Activated naive CD4-positive, alpha-beta T cell treated with Interleukin-2 at 50 U/mL for 16 hours (primary cell): ENCODE results near the gene MSANTD4.
"Not testable (repeated sequence)": the region's sequence is repeated elsewhere in the genome, so short reads cannot be mapped to it uniquely, and the experiment has no call there.

Experiments used
- DNase-seq: peaks from one replicate; pipeline ENCODE4 v3.0.0-alpha.2; 2020

Gene MSANTD4

DNA sequence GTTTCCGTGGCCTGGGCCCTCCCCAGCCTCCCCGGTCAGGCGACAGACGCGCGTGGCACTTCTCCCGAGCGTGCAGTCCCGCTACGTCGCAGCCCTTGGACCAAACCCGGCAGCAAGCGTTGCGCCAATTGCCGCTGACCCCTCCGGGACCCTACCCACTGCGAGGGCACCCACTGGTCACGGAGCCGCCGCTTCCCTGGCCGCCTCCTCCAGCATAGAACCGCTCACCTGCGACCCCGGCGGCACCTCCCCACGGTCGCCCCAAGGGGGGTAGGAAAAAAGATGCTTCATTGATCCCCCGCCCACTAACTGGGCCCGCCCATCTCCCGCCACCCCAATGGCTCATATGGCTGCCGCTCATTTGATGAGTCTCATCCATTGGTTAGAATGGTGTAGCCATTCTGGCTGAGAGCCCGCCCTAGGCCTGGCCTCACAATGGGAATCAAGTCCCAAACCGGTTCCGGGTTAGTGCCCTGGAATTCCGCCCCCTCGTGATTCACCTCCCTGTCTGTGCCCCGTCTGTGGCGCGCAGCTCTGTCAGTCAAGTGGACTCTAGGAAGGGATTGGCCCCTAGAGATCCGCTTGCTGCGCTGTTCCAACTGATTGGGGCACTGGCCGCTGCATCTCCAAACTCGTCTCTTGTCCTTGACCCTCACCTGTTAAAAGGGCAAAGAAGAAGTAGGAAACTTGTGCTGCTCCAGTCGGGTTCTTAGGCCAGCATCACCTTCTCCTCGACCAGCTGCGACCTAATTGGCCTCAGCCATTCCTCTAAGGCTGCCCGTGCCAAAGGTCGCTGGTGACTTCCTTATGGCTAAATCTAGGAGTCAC, at the start of gene MSANTD4:
Gene MSANTD4 (minus strand): TSS at position 274 of the 828 bp plus-strand sequence. CDS start 11,323 bp downstream, outside the sequence.
- peak; percentile 98 for DNase-seq

DNA sequence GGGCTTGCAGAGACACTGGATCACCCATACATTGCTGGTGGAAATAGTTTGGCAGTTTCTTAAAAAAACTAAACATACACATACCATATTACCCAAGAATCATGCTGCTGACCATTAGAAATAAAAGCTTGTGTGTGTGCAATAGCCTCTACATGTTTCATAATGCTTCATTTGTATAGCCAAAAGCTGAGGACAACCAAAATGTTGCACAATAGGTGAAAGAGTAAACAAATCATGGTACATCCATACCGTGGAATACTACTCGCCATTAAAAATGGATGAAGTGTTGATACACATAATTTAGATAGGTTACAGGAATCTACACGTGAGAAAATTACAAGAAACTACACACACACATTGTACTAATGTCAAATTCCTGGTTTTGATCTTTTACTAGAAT, 48.6 kb upstream of the MSANTD4 start:
- DNase-seq, result no peak

DNA sequence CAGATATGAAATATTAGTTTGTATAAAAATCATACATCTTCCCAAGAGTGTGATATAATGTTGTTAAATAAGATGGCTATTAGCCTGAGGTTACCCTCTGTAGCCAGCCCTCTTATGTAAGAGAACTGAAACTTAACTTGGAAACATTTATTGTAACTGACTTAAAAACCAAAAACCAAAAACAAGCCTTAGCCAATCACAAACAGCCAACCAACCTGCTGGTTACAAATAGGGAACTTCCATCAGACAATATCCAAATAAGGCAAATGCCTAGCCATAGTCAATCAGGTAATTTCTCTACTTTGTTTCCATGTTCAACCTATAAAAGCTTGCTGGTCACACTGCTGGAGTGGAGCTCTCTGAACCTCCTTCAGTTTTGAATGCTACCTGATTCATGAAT, 41.0 kb upstream of the MSANTD4 start:
- no peak for DNase-seq

DNA sequence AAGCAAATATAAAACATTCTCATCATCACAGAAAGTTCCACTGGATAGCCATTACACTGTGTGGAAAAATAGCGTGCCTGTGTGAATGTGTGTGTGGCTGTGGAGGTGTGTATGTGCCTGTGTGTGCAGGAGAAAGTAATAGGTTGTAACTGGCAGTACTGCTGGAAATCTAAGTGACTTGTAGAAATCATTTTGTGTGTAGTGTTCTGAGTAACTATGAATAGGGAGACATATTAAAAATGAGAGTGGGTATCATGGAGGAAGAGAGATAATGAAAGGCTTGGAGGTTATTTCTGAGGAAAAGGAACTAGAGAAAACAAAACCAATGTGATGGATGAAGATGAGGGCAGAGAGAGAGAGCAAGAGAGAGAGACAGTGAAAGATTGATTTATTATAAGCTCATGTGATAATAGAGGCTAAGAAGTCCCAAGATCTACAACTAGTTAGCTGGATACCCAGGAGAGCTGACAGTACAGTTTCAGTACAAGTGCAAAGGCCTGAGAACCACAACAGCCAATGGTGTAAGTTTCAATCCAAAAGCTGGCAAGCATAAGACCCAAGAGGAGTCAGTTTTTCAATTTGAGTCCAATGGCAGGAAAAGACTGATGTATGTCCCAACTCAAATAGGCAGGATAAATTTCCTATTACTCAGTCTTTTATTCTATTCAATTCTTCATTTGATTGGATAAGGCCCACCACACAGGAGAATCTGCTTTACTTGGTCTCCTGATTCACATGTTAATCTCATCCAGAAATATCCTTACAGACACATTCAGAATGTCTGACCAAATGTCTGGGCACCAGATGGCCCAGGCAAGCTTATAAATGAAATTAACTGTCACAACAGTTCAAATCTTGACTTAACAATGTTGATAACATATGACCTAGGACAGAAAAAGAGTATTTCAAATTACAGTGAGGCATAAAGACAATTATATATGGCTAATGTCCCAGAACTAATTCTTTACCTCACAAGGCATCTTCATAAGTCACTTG, 40.2 kb upstream of the MSANTD4 start:
- no peak for DNase-seq

DNA sequence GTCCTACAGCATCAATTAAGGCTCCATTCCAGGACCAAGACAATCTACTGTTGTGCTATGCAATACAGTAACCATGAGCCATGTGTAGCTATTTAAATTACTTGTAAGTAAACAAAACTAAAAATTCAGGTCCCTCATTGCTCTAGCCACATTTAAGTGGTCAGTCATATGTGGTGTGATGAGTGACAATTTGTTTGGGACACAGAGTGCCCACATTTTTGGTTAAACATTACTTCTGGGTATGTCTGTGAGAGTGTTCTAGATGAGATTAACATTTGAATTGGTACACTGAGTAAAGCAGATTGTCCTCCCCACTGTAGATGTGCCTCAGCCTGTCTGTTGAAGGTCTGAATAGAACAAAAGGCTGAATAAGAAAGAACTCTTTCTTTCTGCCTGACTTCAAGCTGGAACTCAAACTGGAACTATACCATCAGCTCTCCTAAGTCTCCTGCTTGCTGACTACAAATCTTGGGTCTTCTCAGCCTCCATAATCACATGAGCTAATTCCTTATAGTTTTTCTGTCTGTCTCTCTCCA, 39.3 kb upstream of the MSANTD4 start:
- no peak for DNase-seq

DNA sequence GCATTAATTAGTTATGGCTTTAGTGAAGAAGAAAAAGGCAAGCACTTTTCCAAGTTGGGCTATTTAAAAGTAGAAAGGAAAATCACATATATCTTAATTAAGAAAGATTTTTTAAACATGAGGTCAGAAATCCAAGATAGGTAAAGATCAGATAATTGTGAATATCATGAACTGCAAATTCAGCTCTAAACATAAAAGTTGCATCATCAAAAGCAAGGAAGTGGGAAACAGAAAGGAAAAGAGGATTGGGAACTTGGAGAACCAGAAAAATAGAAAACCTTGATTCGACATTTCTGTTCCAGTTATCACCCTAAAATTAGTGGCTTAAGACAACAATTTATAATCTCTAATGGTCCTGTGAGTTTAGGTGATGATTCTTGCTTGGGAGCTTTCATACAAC, 37.6 kb upstream of the MSANTD4 start:
- DNase-seq, result no peak

DNA sequence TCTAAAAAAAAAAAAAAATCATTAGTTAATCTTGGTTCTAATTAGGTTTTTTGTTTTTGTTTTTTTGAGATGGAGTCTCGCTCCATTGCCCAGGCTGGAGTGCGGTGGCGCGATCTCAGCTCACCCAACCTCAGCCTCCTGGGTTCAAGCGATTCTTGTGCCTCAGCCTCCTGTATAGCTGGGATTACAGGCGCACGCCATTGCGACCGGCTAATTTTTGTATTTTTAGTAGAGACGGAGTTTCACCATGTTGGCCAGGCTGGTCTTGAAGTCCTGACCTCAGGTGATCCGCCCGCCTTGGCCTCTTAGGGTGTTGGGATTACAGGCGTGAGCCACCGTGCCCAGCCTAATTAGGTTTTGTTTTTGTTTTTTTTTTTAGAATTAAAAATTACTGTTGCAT, 36.3 kb upstream of the MSANTD4 start:
- not testable (repeated sequence) for DNase-seq

DNA sequence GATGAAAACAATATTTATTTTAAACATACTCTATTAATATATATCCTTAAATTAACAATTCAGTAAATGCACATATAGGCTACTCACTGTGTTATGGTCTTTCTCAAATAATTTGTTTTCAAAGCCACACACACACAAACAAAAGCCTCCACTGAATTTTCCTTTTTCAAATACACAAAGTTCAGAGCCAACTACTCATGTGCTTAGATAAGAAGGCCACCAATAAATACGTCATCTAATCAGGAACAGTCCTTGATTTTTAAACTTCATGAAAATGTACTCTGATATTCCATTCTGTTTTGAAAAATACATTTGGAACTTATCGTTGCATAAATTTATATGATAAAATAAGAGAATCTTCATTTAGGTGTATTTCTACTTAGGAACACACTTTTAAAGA, 29.1 kb upstream of the MSANTD4 start:
- no peak for DNase-seq

DNA sequence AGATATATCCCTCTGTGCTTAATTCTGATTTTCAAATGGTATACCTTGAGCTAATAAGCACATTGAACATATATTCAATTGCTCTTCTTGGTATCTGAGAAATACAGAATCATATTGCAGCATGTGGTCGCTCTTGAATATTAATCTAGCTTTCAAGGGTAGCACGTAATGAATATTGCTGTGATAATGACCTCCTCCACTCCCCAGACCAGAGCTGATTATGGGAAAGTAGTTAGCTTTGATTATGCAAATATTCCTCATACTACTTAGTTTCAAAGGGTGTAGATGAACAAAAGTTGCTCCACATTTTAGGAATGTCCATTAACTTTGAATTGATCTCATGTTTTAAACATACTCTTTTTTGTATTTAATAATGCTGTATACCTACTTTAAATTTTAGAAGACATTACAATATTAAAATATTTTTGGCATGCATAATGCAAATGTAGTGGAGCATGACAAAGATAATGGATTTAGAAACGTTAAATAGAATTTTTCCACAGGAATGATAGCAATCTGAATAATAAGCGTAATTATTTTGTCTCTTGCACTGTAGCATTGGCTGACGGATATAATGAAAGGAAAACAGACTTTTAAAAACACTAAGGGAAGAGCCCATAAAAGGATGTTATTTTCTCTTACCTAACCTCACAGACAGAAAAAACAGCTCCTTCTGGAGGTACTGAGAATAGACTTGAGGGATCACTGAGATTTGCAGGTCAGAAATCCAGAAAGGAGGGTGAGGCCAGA, 27.9 kb upstream of the MSANTD4 start:
- no peak for DNase-seq

DNA sequence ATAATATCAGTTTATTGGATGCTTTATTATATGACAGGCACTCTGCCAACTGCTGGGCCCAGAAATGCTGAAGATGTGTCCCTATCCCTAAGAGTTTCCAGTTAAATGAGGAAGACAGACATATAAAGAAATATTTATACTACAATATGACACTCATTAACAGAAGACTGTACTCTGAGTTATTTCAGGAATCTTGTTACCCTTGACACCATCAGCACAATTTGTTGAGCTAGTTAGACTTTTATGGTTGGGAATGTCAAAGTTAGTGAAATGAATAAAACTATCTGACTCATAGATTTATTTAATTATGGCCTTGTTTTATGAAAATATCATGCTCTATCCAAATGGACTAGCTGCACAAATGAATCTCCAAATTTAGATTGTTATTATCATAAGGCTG, 25.6 kb upstream of the MSANTD4 start:
- DNase-seq, result no peak

DNA sequence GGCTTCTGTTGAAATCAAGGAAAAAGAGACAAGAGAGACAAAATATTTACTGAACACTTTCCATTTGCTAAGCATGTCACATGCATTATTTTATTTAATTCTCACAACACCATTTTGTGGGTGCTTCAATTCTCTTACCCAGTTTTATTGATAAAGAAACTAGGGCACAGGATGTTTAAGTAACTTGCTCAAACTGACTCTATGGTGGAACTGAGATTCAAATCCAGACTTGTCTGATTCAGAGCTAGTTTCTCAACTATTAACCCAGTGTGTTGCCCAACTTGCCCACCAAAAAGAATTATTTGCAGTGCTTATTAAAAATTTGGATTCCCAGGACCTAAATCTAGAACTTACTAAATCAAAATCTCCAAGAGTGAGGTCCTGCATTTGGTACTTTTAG, 21.5 kb upstream of the MSANTD4 start:
- no peak for DNase-seq

DNA sequence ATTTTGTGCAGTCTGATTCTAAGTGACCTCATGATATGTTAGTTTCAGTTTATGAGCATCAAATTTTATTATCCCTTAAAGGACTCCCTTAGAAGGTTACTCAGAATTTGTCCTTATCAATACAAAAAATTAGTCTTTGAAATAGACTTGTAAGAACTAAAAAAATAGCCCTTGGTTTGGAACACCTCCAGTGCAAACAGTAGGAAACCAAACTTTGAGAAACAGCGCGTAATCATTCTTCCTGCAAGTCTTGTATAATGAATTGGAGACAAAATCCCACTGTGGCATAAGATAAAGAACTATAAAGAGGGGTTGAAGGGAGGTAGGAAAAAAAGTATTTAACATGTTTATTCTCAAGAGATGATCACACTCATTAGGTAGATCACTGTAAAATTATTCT, 10.8 kb upstream of the MSANTD4 start:
- no peak for DNase-seq

DNA sequence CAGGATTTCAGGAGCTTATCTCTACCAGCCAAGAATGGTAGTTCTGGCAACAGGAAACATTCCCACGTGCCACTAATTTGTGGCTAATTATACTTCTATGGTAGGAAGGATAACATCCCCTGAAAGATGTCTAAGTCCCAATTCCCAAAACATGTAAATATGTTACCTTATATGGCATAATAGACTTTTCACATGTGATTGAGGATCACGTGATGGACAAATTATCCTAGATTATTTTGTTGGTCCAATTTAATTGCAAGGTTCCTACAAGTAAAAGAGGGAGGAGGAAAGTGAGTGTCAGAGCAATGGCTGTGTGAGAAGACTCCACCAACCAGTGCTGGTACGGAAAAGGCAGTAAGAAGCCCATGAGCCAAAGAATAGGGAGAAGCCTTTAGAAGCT, 9.9 kb upstream of the MSANTD4 start:
- DNase-seq, result no peak

DNA sequence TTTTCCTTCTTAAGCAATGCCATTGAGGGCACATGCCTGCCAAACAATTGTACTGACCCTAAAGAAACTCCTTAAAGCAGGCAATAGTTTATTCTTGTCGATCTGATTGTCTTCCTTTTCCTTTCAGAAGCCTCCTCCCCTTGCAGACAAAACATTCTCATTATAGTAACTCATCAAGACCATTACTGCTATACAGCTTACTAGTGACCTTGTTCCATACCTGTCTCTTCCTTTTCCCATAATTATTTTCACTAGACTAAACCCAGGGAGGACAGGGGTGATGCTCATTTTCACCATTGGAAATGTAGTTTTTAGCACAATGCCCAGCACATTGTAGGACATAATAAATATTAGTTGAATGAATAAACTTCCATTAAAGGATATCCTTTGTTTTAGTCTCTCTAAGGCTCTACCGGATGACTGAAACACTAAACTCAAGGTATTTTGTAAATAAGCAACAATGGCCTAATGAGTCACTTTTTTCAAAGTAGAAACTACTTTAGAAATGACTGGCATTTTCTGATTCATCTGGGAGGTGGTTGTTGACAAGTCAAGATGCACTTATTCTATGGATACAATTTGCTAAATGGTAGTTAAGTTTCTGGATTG, 9.3 kb upstream of the MSANTD4 start:
- no peak for DNase-seq

DNA sequence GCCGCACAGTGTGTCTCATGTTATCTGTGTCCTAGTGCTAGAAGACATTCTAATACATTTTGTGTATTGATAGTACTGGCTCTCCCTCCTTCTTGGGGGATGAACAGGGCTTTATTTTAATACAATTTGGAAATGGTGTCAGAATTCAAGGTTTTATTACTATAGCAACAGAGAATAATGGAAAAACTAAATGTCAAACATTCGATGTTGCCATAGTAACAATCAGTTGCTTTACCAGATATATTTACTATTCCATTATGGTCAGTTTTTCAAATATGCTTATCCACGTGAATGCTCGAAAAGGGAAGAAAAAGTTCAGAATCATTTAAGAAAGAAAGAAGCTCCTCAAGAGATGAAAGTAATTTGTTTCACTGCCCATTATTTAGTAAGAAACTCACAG, 8.6 kb upstream of the MSANTD4 start:
- no peak for DNase-seq

DNA sequence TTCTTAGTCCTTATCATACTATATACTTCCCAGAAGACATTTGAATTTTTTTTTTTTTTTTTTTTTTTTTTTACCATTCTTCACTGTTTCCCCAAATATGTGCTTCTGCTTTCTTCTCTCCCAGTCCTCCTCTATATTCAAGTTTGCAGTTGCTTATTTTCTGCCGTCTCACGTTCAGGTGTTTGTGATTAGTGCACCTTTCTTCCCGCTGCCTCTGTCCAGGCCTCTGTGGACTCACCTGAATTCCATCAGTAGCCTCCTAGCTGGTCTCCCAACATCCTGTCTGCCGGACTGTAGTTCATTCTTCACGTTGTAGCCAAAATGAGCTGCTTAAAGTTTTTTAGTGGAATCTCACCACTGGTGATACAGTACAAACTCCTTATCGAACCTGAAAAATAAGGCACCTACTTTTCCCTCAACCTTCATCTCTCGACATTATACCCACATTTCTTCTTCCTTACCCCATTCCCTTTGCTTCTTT, 795 bp upstream of the MSANTD4 start:
- no peak for DNase-seq

DNA sequence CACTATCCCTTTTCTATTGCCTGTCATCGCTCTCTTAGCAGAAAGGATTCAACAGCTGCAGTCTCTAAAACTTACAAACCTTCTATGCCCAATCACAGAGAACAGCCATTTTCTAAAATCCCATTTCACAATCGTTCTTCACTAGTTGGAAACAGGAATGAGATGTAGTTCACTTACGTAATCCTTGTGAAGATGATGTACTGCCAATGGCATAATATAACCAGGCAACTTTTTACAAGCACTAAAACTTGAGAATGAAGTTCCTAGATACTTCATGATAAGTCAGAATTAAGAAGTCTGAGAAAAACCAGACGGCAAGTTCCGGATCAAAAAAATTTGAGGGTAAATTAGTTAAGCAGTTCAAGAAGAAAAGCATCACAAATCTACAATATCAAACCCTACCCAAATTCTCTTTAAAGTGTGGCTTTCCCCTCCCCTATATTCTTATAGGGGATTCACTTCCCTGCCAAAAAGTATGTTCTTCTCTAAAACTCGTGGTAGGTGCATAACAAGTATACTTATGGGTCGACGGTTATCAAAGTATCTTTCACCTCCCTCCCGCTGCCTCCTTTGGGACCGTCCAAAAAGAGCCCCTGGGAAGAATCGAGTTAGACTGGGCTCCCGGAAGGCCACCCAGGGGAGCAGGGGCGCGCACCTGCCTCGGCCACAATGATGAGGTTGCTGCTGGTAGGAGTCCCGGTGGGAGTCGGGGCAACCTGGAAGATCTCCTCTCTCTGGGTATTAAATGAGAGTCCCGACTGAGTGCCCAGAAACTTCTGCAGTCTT, 666 bp downstream of the MSANTD4 start:
- DNase-seq, result no peak

DNA sequence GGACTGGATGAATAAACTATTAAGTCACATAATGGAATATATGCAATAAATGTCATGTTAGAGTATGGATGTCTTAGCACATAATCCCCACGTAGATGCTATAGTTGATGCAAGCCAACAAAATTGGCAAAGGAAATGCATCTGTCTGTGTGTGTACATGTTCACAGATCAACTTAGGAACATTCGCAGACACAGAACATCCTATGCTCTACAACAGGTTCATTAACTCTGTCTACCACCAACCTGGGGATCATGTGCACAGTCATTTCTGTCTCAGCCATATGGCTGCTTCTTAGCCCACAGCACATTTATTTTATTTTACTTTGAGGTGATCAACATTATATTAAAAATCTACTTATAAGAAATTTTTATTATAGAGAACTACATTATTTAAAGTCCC, 4.9 kb downstream of the MSANTD4 start:
- no peak for DNase-seq

DNA sequence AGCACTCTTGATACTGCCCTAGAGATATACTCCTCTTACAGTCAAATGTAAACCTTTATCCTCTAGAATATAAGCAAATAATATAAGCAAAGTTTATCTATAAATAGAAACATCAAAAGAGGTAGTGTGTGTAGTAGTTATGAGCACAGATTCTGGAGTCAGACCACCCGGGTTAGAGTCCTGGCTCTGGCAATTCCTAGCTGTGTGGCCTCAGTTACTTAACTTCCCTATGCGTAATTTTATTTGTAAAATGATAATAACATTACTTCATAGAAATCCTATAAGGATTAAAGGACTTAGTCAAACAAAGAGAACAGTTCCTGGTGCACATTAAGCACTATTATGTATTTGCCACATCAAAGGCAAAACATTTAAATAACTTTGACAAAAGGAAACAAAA, 7.0 kb downstream of the MSANTD4 start:
- no peak for DNase-seq

DNA sequence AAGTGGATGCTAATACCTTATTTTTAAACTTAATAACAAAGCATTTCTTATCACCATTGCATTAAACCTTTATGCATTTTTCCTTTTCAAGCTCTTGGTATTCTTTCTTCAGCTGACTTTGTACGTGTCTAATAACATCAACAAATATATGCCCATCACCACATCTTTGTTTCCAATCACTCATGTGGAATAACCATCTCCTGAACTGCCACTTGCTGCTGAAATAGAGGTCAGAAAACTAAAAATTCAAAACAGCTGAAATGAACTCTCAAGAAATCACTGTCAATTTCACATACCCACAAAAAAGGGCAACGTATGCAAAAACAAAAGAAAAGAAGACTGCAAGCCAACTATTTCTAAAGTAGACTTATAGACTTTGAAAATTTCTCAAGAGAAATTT, 7.4 kb downstream of the MSANTD4 start:
- no peak for DNase-seq

DNA sequence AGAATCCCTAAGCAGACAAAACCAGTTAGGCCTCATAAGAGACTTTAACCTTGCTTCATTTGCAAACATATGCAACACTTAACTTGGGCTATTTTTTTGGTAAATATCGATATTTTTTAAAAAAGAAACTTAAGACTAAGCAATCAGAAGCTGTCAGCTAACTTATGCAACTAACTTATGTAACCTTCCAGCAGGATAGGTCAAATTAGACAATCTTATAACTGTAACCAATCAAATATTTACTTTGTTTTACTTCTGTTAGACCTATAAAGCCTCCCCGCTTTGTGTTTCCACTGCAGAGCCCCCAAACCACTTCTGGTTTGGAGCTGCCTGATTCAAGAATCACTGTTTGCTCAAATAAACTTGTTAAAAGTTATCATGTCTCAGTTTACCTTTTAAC, 8.0 kb downstream of the MSANTD4 start:
- no peak for DNase-seq
